Measurements from ENCODE around the gene C16orf96. TPM values are rescaled to one million over a fixed set of nuclear protein-coding genes. Genes with fewer than 3 reads are reported as not detected.

The C16orf96 gene
- total and polyA plus RNA-seq, 2 of the 13 experiments (the other 11 are each of a cell fraction or from before 2014, with no cell fraction given): 0.03 TPM; not detected in 1

DNA sequence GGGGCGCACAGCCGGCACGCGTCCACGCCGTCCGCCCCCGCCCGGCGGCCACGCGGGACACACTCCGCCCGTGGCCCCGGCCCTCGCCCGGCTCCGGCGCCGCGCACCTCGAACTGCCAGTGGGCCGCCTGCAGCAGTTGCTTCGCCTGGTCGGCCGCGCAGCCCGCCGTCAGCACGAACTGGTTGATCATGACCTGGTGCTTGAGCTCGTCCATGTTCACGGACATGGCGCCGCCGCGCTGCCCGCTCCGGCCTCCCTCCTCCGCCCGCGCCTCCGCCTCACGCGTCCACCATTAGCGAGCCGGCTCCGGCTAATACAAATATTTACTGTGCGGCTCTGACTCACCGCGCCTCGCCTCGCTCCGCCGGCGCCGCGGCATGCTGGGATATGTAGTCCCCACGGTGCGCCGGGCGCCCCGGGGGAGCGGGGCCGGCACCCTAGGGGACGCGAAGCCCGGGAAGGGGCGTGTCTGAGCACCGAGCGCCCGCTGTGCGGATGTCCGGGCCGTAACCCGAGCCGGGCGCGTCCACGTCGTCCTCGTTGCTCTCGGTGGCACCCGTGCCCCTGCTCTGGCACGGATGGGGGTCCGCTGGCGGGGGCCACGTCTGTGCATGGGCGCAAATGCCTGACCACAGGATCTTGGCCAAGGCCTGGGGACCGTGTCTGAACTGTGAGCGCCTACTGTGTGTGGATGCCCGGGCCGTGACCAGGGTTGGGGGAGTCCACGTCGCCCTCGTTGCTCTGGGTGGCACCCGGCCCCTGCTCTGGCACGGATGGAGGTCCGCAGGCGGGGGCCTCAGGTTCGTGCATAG lies 58.6 kb downstream of the C16orf96 start, which contains the start of gene UBALD1 (continued):
- no peak for TF ChIP-seq ZNF253 (CRISPR knock-in tag; IDR thresholded peaks at IDR 0.05; ENCODE audit: borderline replicate concordance)
- TF ChIP-seq, protein P1, sequence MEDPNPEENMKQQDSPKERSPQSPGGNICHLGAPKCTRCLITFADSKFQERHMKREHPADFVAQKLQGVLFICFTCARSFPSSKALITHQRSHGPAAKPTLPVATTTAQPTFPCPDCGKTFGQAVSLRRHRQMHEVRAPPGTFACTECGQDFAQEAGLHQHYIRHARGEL (CRISPR knock-in tag; IDR thresholded peaks at IDR 0.05): no peak
- no peak for TF ChIP-seq ZC3H13 (CRISPR knock-in tag; IDR thresholded peaks at IDR 0.05)
- TF ChIP-seq JUNB (CRISPR knock-in tag; IDR thresholded peaks at IDR 0.05; ENCODE audit: borderline replicate concordance): peak; percentile 88
- TF ChIP-seq ZNF775 (CRISPR knock-in tag; IDR thresholded peaks at IDR 0.05; ENCODE audit: borderline replicate concordance): no peak
- no peak for TF ChIP-seq SOX6 (IDR thresholded peaks at IDR 0.05)
- TF ChIP-seq SOX6 (CRISPR knock-in tag; IDR thresholded peaks at IDR 0.05): peak; percentile 27; the same call in 1 of the 2 replicates
- TF ChIP-seq, protein P2, sequence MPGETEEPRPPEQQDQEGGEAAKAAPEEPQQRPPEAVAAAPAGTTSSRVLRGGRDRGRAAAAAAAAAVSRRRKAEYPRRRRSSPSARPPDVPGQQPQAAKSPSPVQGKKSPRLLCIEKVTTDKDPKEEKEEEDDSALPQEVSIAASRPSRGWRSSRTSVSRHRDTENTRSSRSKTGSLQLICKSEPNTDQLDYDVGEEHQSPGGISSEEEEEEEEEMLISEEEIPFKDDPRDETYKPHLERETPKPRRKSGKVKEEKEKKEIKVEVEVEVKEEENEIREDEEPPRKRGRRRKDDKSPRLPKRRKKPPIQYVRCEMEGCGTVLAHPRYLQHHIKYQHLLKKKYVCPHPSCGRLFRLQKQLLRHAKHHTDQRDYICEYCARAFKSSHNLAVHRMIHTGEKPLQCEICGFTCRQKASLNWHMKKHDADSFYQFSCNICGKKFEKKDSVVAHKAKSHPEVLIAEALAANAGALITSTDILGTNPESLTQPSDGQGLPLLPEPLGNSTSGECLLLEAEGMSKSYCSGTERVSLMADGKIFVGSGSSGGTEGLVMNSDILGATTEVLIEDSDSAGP (CRISPR knock-in tag; IDR thresholded peaks at IDR 0.05; ENCODE audit: borderline replicate concordance): peak; percentile 48; the same call in 1 of the 2 replicates
- TF ChIP-seq WIZ (CRISPR knock-in tag; IDR thresholded peaks at IDR 0.05): no peak
- TF ChIP-seq ZNF431 (CRISPR knock-in tag; IDR thresholded peaks at IDR 0.05; ENCODE audit: borderline replicate concordance, low read depth): peak; percentile 47; the same call in 1 of the 2 replicates
- TF ChIP-seq, protein P3, sequence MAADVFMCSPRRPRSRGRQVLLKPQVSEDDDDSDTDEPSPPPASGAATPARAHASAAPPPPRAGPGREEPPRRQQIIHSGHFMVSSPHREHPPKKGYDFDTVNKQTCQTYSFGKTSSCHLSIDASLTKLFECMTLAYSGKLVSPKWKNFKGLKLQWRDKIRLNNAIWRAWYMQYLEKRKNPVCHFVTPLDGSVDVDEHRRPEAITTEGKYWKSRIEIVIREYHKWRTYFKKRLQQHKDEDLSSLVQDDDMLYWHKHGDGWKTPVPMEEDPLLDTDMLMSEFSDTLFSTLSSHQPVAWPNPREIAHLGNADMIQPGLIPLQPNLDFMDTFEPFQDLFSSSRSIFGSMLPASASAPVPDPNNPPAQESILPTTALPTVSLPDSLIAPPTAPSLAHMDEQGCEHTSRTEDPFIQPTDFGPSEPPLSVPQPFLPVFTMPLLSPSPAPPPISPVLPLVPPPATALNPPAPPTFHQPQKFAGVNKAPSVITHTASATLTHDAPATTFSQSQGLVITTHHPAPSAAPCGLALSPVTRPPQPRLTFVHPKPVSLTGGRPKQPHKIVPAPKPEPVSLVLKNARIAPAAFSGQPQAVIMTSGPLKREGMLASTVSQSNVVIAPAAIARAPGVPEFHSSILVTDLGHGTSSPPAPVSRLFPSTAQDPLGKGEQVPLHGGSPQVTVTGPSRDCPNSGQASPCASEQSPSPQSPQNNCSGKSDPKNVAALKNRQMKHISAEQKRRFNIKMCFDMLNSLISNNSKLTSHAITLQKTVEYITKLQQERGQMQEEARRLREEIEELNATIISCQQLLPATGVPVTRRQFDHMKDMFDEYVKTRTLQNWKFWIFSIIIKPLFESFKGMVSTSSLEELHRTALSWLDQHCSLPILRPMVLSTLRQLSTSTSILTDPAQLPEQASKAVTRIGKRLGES (CRISPR knock-in tag; IDR thresholded peaks at IDR 0.05; ENCODE audit: borderline replicate concordance): no peak
- no peak for TF ChIP-seq ZFP90 (CRISPR knock-in tag; IDR thresholded peaks at IDR 0.05; ENCODE audit: borderline replicate concordance)
- TF ChIP-seq ZNF777 (CRISPR knock-in tag; IDR thresholded peaks at IDR 0.05): peak; percentile 48
- no peak for TF ChIP-seq ZNF101 (CRISPR knock-in tag; IDR thresholded peaks at IDR 0.05; ENCODE audit: borderline replicate concordance, low read depth)
- TF ChIP-seq, protein P4, sequence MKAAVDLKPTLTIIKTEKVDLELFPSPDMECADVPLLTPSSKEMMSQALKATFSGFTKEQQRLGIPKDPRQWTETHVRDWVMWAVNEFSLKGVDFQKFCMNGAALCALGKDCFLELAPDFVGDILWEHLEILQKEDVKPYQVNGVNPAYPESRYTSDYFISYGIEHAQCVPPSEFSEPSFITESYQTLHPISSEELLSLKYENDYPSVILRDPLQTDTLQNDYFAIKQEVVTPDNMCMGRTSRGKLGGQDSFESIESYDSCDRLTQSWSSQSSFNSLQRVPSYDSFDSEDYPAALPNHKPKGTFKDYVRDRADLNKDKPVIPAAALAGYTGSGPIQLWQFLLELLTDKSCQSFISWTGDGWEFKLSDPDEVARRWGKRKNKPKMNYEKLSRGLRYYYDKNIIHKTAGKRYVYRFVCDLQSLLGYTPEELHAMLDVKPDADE (CRISPR knock-in tag; IDR thresholded peaks at IDR 0.05): no peak
- peak; percentile 36 for TF ChIP-seq GABPA (IDR thresholded peaks at IDR 0.05; ENCODE audit: low read depth, low read length)
- TF ChIP-seq GABPA (CRISPR knock-in tag; IDR thresholded peaks at IDR 0.05; ENCODE audit: low read depth): peak; percentile 81
- TF ChIP-seq, protein P5, sequence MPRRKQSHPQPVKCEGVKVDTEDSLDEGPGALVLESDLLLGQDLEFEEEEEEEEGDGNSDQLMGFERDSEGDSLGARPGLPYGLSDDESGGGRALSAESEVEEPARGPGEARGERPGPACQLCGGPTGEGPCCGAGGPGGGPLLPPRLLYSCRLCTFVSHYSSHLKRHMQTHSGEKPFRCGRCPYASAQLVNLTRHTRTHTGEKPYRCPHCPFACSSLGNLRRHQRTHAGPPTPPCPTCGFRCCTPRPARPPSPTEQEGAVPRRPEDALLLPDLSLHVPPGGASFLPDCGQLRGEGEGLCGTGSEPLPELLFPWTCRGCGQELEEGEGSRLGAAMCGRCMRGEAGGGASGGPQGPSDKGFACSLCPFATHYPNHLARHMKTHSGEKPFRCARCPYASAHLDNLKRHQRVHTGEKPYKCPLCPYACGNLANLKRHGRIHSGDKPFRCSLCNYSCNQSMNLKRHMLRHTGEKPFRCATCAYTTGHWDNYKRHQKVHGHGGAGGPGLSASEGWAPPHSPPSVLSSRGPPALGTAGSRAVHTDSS (CRISPR knock-in tag; conservative IDR thresholded peaks at IDR 0.05): no peak
- no peak for TF ChIP-seq ZNF569 (CRISPR knock-in tag; IDR thresholded peaks at IDR 0.05; ENCODE audit: borderline replicate concordance)
- TF ChIP-seq MAFK (conservative IDR thresholded peaks at IDR 0.05 in 1 of 2, IDR thresholded peaks at IDR 0.05 in 1 of 2; ENCODE audit: low read length in 2 of 2): no peak
- TF ChIP-seq GTF2F1 (IDR thresholded peaks at IDR 0.05; ENCODE audit: low read length): no peak

All from HepG2 (cell line).